Smooth muscle cell (in vitro differentiated cells): Measurements from ENCODE around the gene IGFBP2. TPM values are rescaled to one million over a fixed set of nuclear protein-coding genes. Genes with fewer than 3 reads are reported as not detected.

Experiments used
- DNase-seq: peaks from one replicate; lab custom pipeline; 2025; ENCODE audit not compliant: unreplicated experiment; lab: John Stamatoyannopoulos, UW
- H2AFZ ChIP-seq: fragments of 200-600 bp; sonication (generic); 2 replicates; pipeline ENCODE4 v1.6.0; 2016; ENCODE audit warnings: antibody characterized with exemption, low read depth, mild to moderate bottlenecking
- H3F3A ChIP-seq: fragments of 200-600 bp; sonication (generic); 2 replicates; pipeline ENCODE4 v1.6.0; 2017; ENCODE audit warnings: antibody characterized with exemption, low read depth
- H3K27ac ChIP-seq: fragments of 200-600 bp; sonication (generic); 2 replicates; pipeline ENCODE4 v1.5.1; 2016; ENCODE audit warnings: low read depth, mild to moderate bottlenecking
- H3K27me3 ChIP-seq: fragments of 200-600 bp; sonication (generic); 2 replicates; pipeline ENCODE4 v1.6.1; 2016; ENCODE audit warnings: low read depth, mild to moderate bottlenecking
- H3K36me3 ChIP-seq: fragments of 200-600 bp; sonication (generic); 2 replicates; pipeline ENCODE4 v1.5.1; 2016; ENCODE audit warnings: low read depth
- H3K4me1 ChIP-seq: fragments of 200-600 bp; sonication (generic); 2 replicates; pipeline ENCODE4 v1.5.1; 2016; ENCODE audit warnings: low read depth
- H3K4me2 ChIP-seq: fragments of 200-600 bp; sonication (generic); 2 replicates; pipeline ENCODE4 v1.6.0; 2016; ENCODE audit warnings: mild to moderate bottlenecking
- H3K4me3 ChIP-seq: fragments of 200-600 bp; sonication (generic); 2 replicates; pipeline ENCODE4 v1.5.1; 2016; ENCODE audit warnings: mild to moderate bottlenecking
- H3K79me2 ChIP-seq: fragments of 200-600 bp; sonication (generic); 2 replicates; pipeline ENCODE4 v1.6.0; 2016; ENCODE audit warnings: low read depth, mild to moderate bottlenecking
- H3K9ac ChIP-seq: fragments of 200-600 bp; sonication (generic); 2 replicates; pipeline ENCODE4 v1.6.0; 2016; ENCODE audit warnings: low read depth
- H3K9me3 ChIP-seq: fragments of 200-600 bp; sonication (generic); replicated peaks from 2 replicates; pipeline ENCODE4 v1.5.1; 2016; ENCODE audit warnings: low read depth
- H4K20me1 ChIP-seq: fragments of 200-600 bp; sonication (generic); 2 replicates; pipeline ENCODE4 v1.6.0; 2016; ENCODE audit warnings: low read depth
- whole genome bisulfite sequencing: methylation state at CpG from one replicate; pipeline ENCODE4 v1.1.7; 2016; ENCODE audit warnings: low lambda C conversion rate; 5-methylcytosine and 5-hydroxymethylcytosine counted together
- polyA plus RNA-seq: library from polyadenylated mRNA; unstranded; fragments of >200 nt; fragmentation: Nextera tagmentation; extraction: Ambion mirVana; gene quantifications from 2 replicates; pipeline ENCODE4 v1.2.1, GENCODE V29; 2016
- total RNA-seq: library from RNA; depleted of rRNA; stranded (reverse); fragments of >200 nt; gene quantifications from 2 replicates; pipeline ENCODE4 v1.2.3, GENCODE V29; 2014
- TF ChIP-seq, protein P1 (sequence below): fragments of 200-600 bp; sonication (generic); IDR thresholded peaks from 2 replicates; pipeline ENCODE4 v1.5.1; 2017; ENCODE audit warnings: borderline replicate concordance, mild to moderate bottlenecking, antibody characterized with exemption; ENCODE audit not compliant: insufficient read depth, poor library complexity, severe bottlenecking

IGFBP2 gene
- total and polyA plus RNA-seq, 2 experiments from 2014 or later, result 143 to 225 TPM

DNA sequence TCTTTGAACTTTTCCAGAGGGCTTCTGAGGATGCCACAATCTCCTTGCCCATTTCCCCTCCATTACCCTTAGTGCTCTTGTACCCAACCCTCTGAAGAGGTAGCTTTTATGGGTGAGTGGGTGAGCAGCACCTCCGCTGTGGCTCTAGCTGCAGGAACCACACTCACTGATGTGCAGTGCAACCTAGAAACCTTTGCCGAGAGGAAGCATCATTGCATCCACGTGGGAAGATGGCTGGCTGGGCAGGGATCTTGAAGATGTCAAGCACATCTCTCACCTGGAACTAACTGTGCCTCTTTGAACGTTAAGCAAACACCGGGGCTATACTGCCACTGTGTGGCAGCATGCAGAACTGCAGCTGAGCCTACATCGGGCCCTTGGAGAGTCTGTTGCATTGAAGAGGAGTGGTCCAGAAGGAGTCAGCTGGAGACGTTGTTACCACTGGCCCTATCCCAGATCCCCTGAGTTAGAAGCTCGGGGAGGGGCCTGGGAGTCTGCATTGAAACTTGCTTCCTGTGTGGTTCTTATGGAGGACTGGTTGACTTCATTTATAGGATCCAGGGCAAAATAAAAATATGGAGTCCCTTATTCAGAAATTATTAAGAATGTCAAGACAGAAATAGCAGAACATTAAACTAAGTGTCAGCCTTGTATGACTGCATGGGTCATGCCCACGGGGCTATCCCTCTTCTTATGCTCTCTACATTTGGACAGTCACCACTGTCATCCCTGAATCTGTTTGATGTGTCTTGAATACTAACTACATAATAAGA is 33.4 kb downstream of the IGFBP2 start:
- peak; percentile 21 for DNase-seq
- Histone ChIP-seq H3K36me3 (no peaks in the 10 kb centered on the region), H3K9me3 (no peaks in the 10 kb centered on the region), H3K4me1 (peaks cover 14% of the 10 kb centered on the region), H3K79me2 (no peaks in the 10 kb centered on the region), H3K4me3 (no peak overlapping the region), H3F3A (peaks cover 8% of the 10 kb centered on the region), H2AFZ (no peak overlapping the region), H3K9ac (no peak overlapping the region), H3K27ac (no peak overlapping the region), H3K27me3 (no peaks in the 10 kb centered on the region), H3K4me2 (no peak overlapping the region), H4K20me1 (no peaks in the 10 kb centered on the region)
- TF ChIP-seq, protein P1, sequence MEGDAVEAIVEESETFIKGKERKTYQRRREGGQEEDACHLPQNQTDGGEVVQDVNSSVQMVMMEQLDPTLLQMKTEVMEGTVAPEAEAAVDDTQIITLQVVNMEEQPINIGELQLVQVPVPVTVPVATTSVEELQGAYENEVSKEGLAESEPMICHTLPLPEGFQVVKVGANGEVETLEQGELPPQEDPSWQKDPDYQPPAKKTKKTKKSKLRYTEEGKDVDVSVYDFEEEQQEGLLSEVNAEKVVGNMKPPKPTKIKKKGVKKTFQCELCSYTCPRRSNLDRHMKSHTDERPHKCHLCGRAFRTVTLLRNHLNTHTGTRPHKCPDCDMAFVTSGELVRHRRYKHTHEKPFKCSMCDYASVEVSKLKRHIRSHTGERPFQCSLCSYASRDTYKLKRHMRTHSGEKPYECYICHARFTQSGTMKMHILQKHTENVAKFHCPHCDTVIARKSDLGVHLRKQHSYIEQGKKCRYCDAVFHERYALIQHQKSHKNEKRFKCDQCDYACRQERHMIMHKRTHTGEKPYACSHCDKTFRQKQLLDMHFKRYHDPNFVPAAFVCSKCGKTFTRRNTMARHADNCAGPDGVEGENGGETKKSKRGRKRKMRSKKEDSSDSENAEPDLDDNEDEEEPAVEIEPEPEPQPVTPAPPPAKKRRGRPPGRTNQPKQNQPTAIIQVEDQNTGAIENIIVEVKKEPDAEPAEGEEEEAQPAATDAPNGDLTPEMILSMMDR, result peak; percentile 99
- 16% methylated on average over 9 of the region's 9 CpGs for WGBS

DNA sequence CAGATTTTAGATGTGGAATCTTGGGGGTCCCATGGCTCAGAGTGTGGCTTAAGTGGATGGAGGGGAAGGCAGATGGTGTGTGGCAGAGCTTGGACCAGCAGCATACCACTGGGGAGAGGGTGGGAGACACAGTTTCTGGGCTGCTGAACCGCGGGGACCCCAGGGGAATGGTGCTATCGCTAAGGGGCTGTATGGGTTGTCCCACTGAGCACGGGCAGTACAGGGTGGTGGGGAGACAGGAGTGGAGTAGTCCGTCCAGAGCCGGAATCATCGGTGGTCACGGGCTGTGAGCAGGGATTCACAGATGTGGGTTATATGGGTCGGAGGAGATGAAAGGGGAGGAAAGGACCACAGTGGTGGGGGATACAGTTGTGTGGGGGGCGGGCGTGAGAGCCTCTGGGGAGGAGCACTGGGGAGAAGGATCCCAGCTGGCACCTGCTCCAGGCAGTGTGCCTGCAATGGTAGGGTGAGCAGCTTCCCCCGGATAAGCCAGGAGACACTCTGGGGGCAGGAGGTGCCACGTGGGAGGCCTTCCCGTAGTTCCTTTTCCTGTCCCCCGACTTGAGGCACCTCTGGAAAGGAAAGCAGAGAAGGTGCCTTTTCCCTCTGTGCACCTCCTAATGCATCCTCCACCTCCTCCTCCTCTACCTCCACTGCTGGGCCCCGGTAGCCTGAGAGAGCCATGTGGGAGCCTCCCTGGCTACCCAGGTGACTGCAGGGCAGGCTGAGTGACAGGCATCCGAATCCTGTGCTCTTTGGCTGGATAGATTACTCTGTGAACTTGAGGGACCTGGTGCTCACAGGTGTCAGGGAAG is 37.3 kb downstream of the IGFBP2 start:
- DNase-seq, result no peak
- Histone ChIP-seq H3K4me3 (no peak overlapping the region), H2AFZ (no peak overlapping the region), H3K4me2 (no peak overlapping the region), H3K36me3 (no peaks in the 10 kb centered on the region), H3K79me2 (no peaks in the 10 kb centered on the region), H3K27me3 (no peaks in the 10 kb centered on the region), H3F3A (peaks cover 36% of the 10 kb centered on the region), H3K9ac (no peak overlapping the region), H3K27ac (no peak overlapping the region), H4K20me1 (peaks cover 4% of the 10 kb centered on the region), H3K4me1 (peaks cover 7% of the 10 kb centered on the region), H3K9me3 (no peaks in the 10 kb centered on the region)
- TF ChIP-seq, protein P1, result no peak
- WGBS, result 91% methylated on average over 17 of the region's 17 CpGs

DNA sequence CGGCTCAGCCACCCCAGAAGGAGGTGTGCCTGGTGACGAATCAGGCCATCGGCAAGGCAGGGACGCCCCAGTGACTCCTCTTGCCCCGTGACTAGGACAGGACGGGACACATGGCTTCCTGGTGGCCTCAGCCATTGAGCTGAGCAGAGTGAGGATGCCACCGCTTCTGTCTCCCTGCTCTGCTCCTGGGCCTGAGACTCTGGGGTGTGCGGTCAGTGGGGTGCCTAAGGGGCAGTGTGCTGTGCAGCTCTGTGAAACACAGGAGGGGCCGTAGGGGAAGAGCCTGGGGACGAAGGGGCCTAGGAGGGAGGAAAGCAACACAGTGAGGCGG is 37.8 kb downstream of the IGFBP2 start:
- no peaks in the 10 kb centered on the region for H3K9me3 ChIP-seq
- TF ChIP-seq, protein P1, result no peak
- no peak overlapping the region for H2AFZ ChIP-seq
- no peak overlapping the region for H3K4me2 ChIP-seq
- peaks cover 1% of the 10 kb centered on the region for H3K4me1 ChIP-seq
- no peak overlapping the region for H3K27ac ChIP-seq
- peaks cover 4% of the 10 kb centered on the region for H4K20me1 ChIP-seq
- no peaks in the 10 kb centered on the region for H3K79me2 ChIP-seq
- H3K9ac ChIP-seq, result no peak overlapping the region
- no peak overlapping the region for H3K4me3 ChIP-seq
- H3K36me3 ChIP-seq, result no peaks in the 10 kb centered on the region
- WGBS, result 96% methylated on average over 11 of the region's 11 CpGs
- peaks cover 36% of the 10 kb centered on the region for H3F3A ChIP-seq
- no peak for DNase-seq
- H3K27me3 ChIP-seq, result no peaks in the 10 kb centered on the region
